ENCODE measurements around the gene NCOA7.

NCOA7 gene

GRCh38 chr6:125923366-125923877 is 132.7 kb downstream of the NCOA7 start:
- no peak overlapping the region for H2AK5ac ChIP-seq (ENCODE audit: low read depth, low read length)
- H2BK15ac ChIP-seq (ENCODE audit: low read length) = no peak overlapping the region
- H3K9ac ChIP-seq (ENCODE audit: low read depth, low read length, poor library complexity) = no peak overlapping the region
- no peak overlapping the region for H2BK120ac ChIP-seq (ENCODE audit: low read depth, low read length)
- no peak overlapping the region for H3K4ac ChIP-seq (ENCODE audit: low read length)
- no peaks in the 10 kb centered on the region for H3K79me1 ChIP-seq (ENCODE audit: low read depth, low read length)
- H3K27ac ChIP-seq (replicated peaks; ENCODE audit: low read length) = no peak overlapping the region
- no peak overlapping the region for H3K4me3 ChIP-seq (ENCODE audit: low read length in 2 of 2)
- no peak overlapping the region for H3K18ac ChIP-seq (ENCODE audit: low read length)
- no peak overlapping the region for H3K4me2 ChIP-seq (ENCODE audit: insufficient read depth, low read length, poor library complexity, severe bottlenecking)
- H2BK5ac ChIP-seq (ENCODE audit: low read length) = no peak overlapping the region
- H3K27me3 ChIP-seq (ENCODE audit: control insufficient read depth in 3 of 3, insufficient read depth in 3 of 3, low read depth in 1 of 3, low read length in 3 of 3) = no peaks in the 10 kb centered on the region
- H4K91ac ChIP-seq (ENCODE audit: low read depth, low read length, poor library complexity) = no peak overlapping the region
- H3K9me3 ChIP-seq (replicated peaks in 1 of 2; ENCODE audit: control insufficient read depth in 2 of 2, insufficient read depth in 1 of 2, low read depth in 1 of 2, low read length in 2 of 2) = no peaks in the 10 kb centered on the region
- H3K23ac ChIP-seq (ENCODE audit: low read depth, low read length, poor library complexity) = no peak overlapping the region
- no peak overlapping the region for H2AFZ ChIP-seq (ENCODE audit: low read length)
- H3K36me3 ChIP-seq (replicated peaks in 1 of 2; ENCODE audit: control insufficient read depth in 2 of 2, insufficient read depth in 2 of 2, low read length in 2 of 2) = no peaks in the 10 kb centered on the region
- H3K4me1 ChIP-seq (ENCODE audit: control insufficient read depth in 2 of 2, insufficient read depth in 1 of 2, low read depth in 1 of 2, low read length in 2 of 2) = peaks cover 2 to 4% of the 10 kb centered on the region in 2 donors
- WGBS, 2 donors (ENCODE audit: extremely low coverage in 2 of 2, insufficient read length in 2 of 2, insufficient replicate concordance in 1 of 2) = no CpG with 5 or more reads among the region's 4 CpGs
- no peak for DNase-seq (ENCODE audit: low spot score)
- no peak overlapping the region for H4K8ac ChIP-seq (ENCODE audit: low read depth, low read length)
- H3K14ac ChIP-seq (ENCODE audit: low read length) = no peak overlapping the region
- no peak overlapping the region for H2BK12ac ChIP-seq (ENCODE audit: low read length)

GRCh38 chr6:125924169-125924568 is 133.4 kb downstream of the NCOA7 start:
- no peaks in the 10 kb centered on the region for H3K79me1 ChIP-seq (ENCODE audit: low read depth, low read length)
- no peaks in the 10 kb centered on the region for H3K27me3 ChIP-seq (ENCODE audit: control insufficient read depth in 3 of 3, insufficient read depth in 3 of 3, low read depth in 1 of 3, low read length in 3 of 3)
- H2BK5ac ChIP-seq (ENCODE audit: low read length) = no peak overlapping the region
- no peak overlapping the region for H4K91ac ChIP-seq (ENCODE audit: low read depth, low read length, poor library complexity)
- no peak overlapping the region for H2BK15ac ChIP-seq (ENCODE audit: low read length)
- H3K14ac ChIP-seq (ENCODE audit: low read length) = no peak overlapping the region
- H2AFZ ChIP-seq (ENCODE audit: low read length) = no peak overlapping the region
- H3K27ac ChIP-seq (replicated peaks; ENCODE audit: low read length) = no peak overlapping the region
- no peak for DNase-seq (ENCODE audit: low spot score)
- H2AK5ac ChIP-seq (ENCODE audit: low read depth, low read length) = no peak overlapping the region
- H3K4me3 ChIP-seq (ENCODE audit: low read length in 2 of 2) = no peak overlapping the region
- no peak overlapping the region for H3K9ac ChIP-seq (ENCODE audit: low read depth, low read length, poor library complexity)
- H3K4ac ChIP-seq (ENCODE audit: low read length) = no peak overlapping the region
- H4K8ac ChIP-seq (ENCODE audit: low read depth, low read length) = no peak overlapping the region
- H3K23ac ChIP-seq (ENCODE audit: low read depth, low read length, poor library complexity) = no peak overlapping the region
- H3K4me1 ChIP-seq (ENCODE audit: control insufficient read depth in 2 of 2, insufficient read depth in 1 of 2, low read depth in 1 of 2, low read length in 2 of 2) = peaks cover 0 to 2% of the 10 kb centered on the region in 2 donors
- no peak overlapping the region for H2BK12ac ChIP-seq (ENCODE audit: low read length)
- H3K18ac ChIP-seq (ENCODE audit: low read length) = no peak overlapping the region
- H2BK120ac ChIP-seq (ENCODE audit: low read depth, low read length) = no peak overlapping the region
- no peaks in the 10 kb centered on the region for H3K36me3 ChIP-seq (replicated peaks in 1 of 2; ENCODE audit: control insufficient read depth in 2 of 2, insufficient read depth in 2 of 2, low read length in 2 of 2)
- H3K9me3 ChIP-seq (replicated peaks in 1 of 2; ENCODE audit: control insufficient read depth in 2 of 2, insufficient read depth in 1 of 2, low read depth in 1 of 2, low read length in 2 of 2) = no peaks in the 10 kb centered on the region
- H3K4me2 ChIP-seq (ENCODE audit: insufficient read depth, low read length, poor library complexity, severe bottlenecking) = no peak overlapping the region
- WGBS, 2 donors (ENCODE audit: extremely low coverage in 2 of 2, insufficient read length in 2 of 2, insufficient replicate concordance in 1 of 2) = no CpG with 5 or more reads among the region's 2 CpGs

GRCh38 chr6:125924697-125925358 is 134.1 kb downstream of the NCOA7 start:
- H3K9me3 ChIP-seq (replicated peaks in 1 of 2; ENCODE audit: control insufficient read depth in 2 of 2, insufficient read depth in 1 of 2, low read depth in 1 of 2, low read length in 2 of 2) = no peaks in the 10 kb centered on the region
- no peak overlapping the region for H3K9ac ChIP-seq (ENCODE audit: low read depth, low read length, poor library complexity)
- no peak overlapping the region for H3K23ac ChIP-seq (ENCODE audit: low read depth, low read length, poor library complexity)
- no peaks in the 10 kb centered on the region for H3K36me3 ChIP-seq (replicated peaks in 1 of 2; ENCODE audit: control insufficient read depth in 2 of 2, insufficient read depth in 2 of 2, low read length in 2 of 2)
- H3K4ac ChIP-seq (ENCODE audit: low read length) = no peak overlapping the region
- no CpG with 5 or more reads among the region's 2 CpGs for WGBS, 2 donors (ENCODE audit: extremely low coverage in 2 of 2, insufficient read length in 2 of 2, insufficient replicate concordance in 1 of 2)
- no peaks in the 10 kb centered on the region for H3K27me3 ChIP-seq (ENCODE audit: control insufficient read depth in 3 of 3, insufficient read depth in 3 of 3, low read depth in 1 of 3, low read length in 3 of 3)
- H3K14ac ChIP-seq (ENCODE audit: low read length) = no peak overlapping the region
- no peak overlapping the region for H3K4me3 ChIP-seq (ENCODE audit: low read length in 2 of 2)
- no peak overlapping the region for H3K18ac ChIP-seq (ENCODE audit: low read length)
- no peak for DNase-seq (ENCODE audit: low spot score)
- no peak overlapping the region for H3K4me2 ChIP-seq (ENCODE audit: insufficient read depth, low read length, poor library complexity, severe bottlenecking)
- H2BK15ac ChIP-seq (ENCODE audit: low read length) = no peak overlapping the region
- no peak overlapping the region for H2AFZ ChIP-seq (ENCODE audit: low read length)
- no peak overlapping the region for H4K8ac ChIP-seq (ENCODE audit: low read depth, low read length)
- H2BK12ac ChIP-seq (ENCODE audit: low read length) = no peak overlapping the region
- no peaks in the 10 kb centered on the region for H3K79me1 ChIP-seq (ENCODE audit: low read depth, low read length)
- no peak overlapping the region for H3K27ac ChIP-seq (replicated peaks; ENCODE audit: low read length)
- no peak overlapping the region for H2BK120ac ChIP-seq (ENCODE audit: low read depth, low read length)
- no peak overlapping the region for H2BK5ac ChIP-seq (ENCODE audit: low read length)
- no peak overlapping the region for H2AK5ac ChIP-seq (ENCODE audit: low read depth, low read length)
- no peaks in the 10 kb centered on the region for H3K4me1 ChIP-seq (ENCODE audit: control insufficient read depth in 2 of 2, insufficient read depth in 1 of 2, low read depth in 1 of 2, low read length in 2 of 2)
- H4K91ac ChIP-seq (ENCODE audit: low read depth, low read length, poor library complexity) = no peak overlapping the region

GRCh38 chr6:125926711-125927110 is 136.0 kb downstream of the NCOA7 start:
- Histone ChIP-seq H3K4me2 (ENCODE audit: insufficient read depth, low read length, poor library complexity, severe bottlenecking) (no peak overlapping the region), H3K79me1 (ENCODE audit: low read depth, low read length) (no peaks in the 10 kb centered on the region), H3K36me3 (replicated peaks in 1 of 2; ENCODE audit: control insufficient read depth in 2 of 2, insufficient read depth in 2 of 2, low read length in 2 of 2) (no peaks in the 10 kb centered on the region), H3K4ac (ENCODE audit: low read length) (no peak overlapping the region), H2BK12ac (ENCODE audit: low read length) (no peak overlapping the region), H2AK5ac (ENCODE audit: low read depth, low read length) (no peak overlapping the region), H3K27ac (replicated peaks; ENCODE audit: low read length) (no peak overlapping the region), H3K9ac (ENCODE audit: low read depth, low read length, poor library complexity) (no peak overlapping the region), H4K8ac (ENCODE audit: low read depth, low read length) (no peak overlapping the region), H4K91ac (ENCODE audit: low read depth, low read length, poor library complexity) (no peak overlapping the region), H3K23ac (ENCODE audit: low read depth, low read length, poor library complexity) (no peak overlapping the region), H3K14ac (ENCODE audit: low read length) (no peak overlapping the region), H3K18ac (ENCODE audit: low read length) (no peak overlapping the region), H2BK120ac (ENCODE audit: low read depth, low read length) (no peak overlapping the region), H3K9me3 (replicated peaks in 1 of 2; ENCODE audit: control insufficient read depth in 2 of 2, insufficient read depth in 1 of 2, low read depth in 1 of 2, low read length in 2 of 2) (no peaks in the 10 kb centered on the region), H3K4me3 (ENCODE audit: low read length in 2 of 2) (no peak overlapping the region), H2AFZ (ENCODE audit: low read length) (no peak overlapping the region), H3K27me3 (ENCODE audit: control insufficient read depth in 3 of 3, insufficient read depth in 3 of 3, low read depth in 1 of 3, low read length in 3 of 3) (no peaks in the 10 kb centered on the region), H2BK5ac (ENCODE audit: low read length) (no peak overlapping the region), H3K4me1 (ENCODE audit: control insufficient read depth in 2 of 2, insufficient read depth in 1 of 2, low read depth in 1 of 2, low read length in 2 of 2) (no peaks in the 10 kb centered on the region), H2BK15ac (ENCODE audit: low read length) (no peak overlapping the region)
- no CpG with 5 or more reads among the region's 3 CpGs for WGBS, 2 donors (ENCODE audit: extremely low coverage in 2 of 2, insufficient read length in 2 of 2, insufficient replicate concordance in 1 of 2)
- no peak for DNase-seq (ENCODE audit: low spot score)
